Nephron progenitor cell (in vitro differentiated cells): ENCODE data around the gene TAF1D.

Experiments used
- DNase-seq: peaks from one replicate; pipeline ENCODE4 v3.0.0; 2021
- H3K27ac Mint-ChIP-seq: 2 replicates; pipeline ENCODE4 v1.8.0; 2021; ENCODE audit warnings: mild to moderate bottlenecking, moderate library complexity, mixed read lengths
- H3K27me3 Mint-ChIP-seq: 2 replicates; pipeline ENCODE4 v1.8.0; 2021; ENCODE audit warnings: mild to moderate bottlenecking, low read depth, mixed read lengths; ENCODE audit not compliant: poor library complexity
- H3K36me3 Mint-ChIP-seq: 2 replicates; pipeline ENCODE4 v1.8.0; 2021; ENCODE audit warnings: low read depth, mixed read lengths
- H3K4me1 Mint-ChIP-seq: 2 replicates; pipeline ENCODE4 v1.8.0; 2021; ENCODE audit warnings: mixed read lengths
- H3K4me3 Mint-ChIP-seq: 2 replicates; pipeline ENCODE4 v1.8.0; 2021; ENCODE audit warnings: mild to moderate bottlenecking, moderate library complexity, mixed read lengths
- H3K9me3 Mint-ChIP-seq: 2 replicates; pipeline ENCODE4 v1.8.0; 2021; ENCODE audit warnings: mild to moderate bottlenecking, moderate library complexity, mixed read lengths
- CTCF ChIP-seq: fragments of 200-600 bp; sonication (generic); IDR thresholded peaks from 2 replicates; pipeline ENCODE4 v1.5.0; 2021; ENCODE audit warnings: antibody characterized with exemption

TAF1D gene

GRCh38 chr11:93732237-93732892, 8.9 kb downstream of the TAF1D start:
- Mint-ChIP-seq H3K4me1 (peaks cover 18% of the 10 kb centered on the region), H3K27ac (no peak overlapping the region), H3K4me3 (no peak overlapping the region), H3K27me3 (no peaks in the 10 kb centered on the region), H3K36me3 (peaks cover 83% of the 10 kb centered on the region), H3K9me3 (no peaks in the 10 kb centered on the region)
- DNase-seq = no peak
- TF ChIP-seq CTCF = no peak

DNA sequence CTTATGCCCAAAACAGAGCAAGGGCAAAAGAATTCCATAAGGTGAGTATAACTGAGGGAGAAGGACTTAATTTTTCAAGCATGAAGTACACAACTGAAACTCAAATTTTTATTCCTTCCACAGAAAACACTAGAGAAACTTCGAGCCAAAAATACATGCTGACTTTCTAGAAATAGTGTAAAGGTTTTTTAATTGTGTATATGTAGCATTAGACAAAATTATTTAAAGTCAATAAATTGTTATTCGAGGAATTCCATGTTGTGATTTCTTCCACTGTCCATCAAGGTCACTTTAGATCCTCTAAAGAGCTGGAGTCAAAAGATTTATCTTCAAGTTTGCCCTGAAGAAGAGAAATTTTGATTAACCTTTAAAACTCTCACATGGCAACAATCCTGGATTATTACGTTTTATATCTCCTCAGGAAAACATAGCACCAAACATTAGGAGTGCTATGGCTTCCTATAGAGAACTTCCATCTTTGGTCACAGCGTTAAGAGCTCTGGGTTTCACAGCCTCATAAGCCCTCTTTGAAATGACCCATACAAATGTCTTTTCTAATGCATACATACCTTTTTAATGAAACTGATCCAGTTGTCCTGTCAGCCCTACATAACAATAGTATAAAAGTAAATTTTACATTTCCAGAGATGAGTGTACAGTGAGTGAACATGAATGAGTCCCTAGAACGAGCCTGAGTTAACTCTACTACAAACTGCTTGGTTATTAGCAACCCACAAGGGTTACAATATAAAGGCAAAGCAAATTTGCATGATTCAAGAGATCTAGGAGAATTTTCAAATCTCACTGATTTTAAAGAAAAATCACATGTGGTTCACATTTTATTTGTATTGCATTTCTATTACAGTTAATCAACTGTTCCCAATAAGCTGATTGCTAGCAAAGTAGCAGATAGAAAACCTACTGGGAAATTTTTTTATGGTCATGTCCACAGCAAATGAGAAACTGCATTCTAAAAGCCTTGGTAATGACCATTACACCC, 10.9 kb downstream of the TAF1D start:
- H3K27ac Mint-ChIP-seq = peak overlapping the region; percentile 97
- no peaks in the 10 kb centered on the region for H3K27me3 Mint-ChIP-seq
- no peak for DNase-seq
- no peak for TF ChIP-seq CTCF
- H3K36me3 Mint-ChIP-seq = peaks cover 80% of the 10 kb centered on the region
- no peaks in the 10 kb centered on the region for H3K9me3 Mint-ChIP-seq
- H3K4me1 Mint-ChIP-seq = no peaks in the 10 kb centered on the region
- no peak overlapping the region for H3K4me3 Mint-ChIP-seq

GRCh38 chr11:93729129-93729616, 12.1 kb downstream of the TAF1D start:
- no peak overlapping the region for H3K4me3 Mint-ChIP-seq
- H3K9me3 Mint-ChIP-seq = no peaks in the 10 kb centered on the region
- no peak for TF ChIP-seq CTCF
- DNase-seq = no peak
- peaks cover 75% of the 10 kb centered on the region for H3K36me3 Mint-ChIP-seq
- peak overlapping the region; percentile 97 for H3K27ac Mint-ChIP-seq
- no peaks in the 10 kb centered on the region for H3K4me1 Mint-ChIP-seq
- H3K27me3 Mint-ChIP-seq = no peaks in the 10 kb centered on the region

DNA sequence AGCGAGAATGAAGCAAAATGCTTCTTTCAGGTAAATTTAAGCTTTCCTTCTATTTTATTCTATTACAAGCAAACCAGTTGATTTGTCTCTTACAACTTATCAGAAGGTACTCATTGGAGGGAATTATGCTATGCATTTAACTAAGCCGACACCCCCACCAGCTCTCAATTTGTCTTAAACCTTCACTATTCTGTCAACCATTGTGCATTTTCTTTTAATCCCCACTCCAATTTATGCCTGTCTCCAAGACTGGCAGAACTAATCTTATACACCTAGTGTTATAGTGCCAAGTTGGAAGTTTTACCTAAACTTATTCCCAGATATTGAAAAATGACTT, 12.5 kb downstream of the TAF1D start:
- peak overlapping the region; percentile 86 for H3K27ac Mint-ChIP-seq
- H3K4me3 Mint-ChIP-seq = no peak overlapping the region
- no peaks in the 10 kb centered on the region for H3K4me1 Mint-ChIP-seq
- H3K36me3 Mint-ChIP-seq = peaks cover 76% of the 10 kb centered on the region
- TF ChIP-seq CTCF = no peak
- no peaks in the 10 kb centered on the region for H3K9me3 Mint-ChIP-seq
- no peaks in the 10 kb centered on the region for H3K27me3 Mint-ChIP-seq
- no peak for DNase-seq

DNA sequence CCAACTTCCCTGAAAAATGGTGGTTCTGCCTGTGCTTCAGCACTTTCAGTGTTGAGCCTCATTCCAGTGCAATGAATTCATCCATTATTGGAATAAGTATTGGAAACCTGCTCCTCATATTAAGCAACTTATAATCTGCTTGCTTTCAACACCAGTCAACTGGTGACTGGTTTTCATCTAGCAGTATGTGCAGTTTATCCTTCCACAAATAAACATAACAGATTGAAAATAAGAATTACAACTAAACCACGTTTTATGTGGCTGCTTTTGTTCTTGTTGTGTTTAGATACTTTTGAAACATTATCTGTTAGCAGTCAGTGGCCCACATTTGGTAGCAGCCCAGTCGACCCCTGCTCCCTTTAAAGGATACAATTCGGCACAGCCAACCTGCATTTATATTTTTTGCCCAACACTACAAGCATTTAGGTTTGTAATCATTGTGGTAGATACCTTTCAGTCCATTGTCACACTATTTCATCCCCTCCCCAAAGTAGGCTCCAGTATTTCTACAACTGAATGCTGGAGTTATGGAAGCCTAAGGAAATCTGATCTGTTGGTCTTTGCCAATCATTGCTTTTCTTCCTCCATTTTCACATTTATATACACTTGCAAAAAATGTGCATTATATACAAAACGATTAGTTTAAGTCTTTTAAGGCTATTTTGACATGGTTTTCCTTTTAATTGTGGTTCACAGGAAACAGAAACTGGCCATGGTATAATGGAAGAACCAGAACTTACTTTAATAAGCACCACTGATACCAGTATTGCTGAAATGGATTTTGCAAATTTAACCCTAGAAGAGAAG, 13.1 kb downstream of the TAF1D start:
- no peak for DNase-seq
- Mint-ChIP-seq H3K36me3 (peaks cover 75% of the 10 kb centered on the region), H3K27ac (peak overlapping the region; percentile 86), H3K27me3 (no peaks in the 10 kb centered on the region), H3K4me1 (no peaks in the 10 kb centered on the region), H3K9me3 (no peaks in the 10 kb centered on the region), H3K4me3 (no peak overlapping the region)
- no peak for TF ChIP-seq CTCF
